Activated T-helper 1 cell treated with anti-CD3 and anti-CD28 coated beads, Interleukin-2, amount 50 U/mL, for 16 hours (primary cell): Measurements from ENCODE around the gene LAMC3.

Source experiments
- DNase-seq, 2 donors: peaks; one replicate each; pipeline ENCODE4 v3.0.0-alpha.2; 2020; ENCODE audit warnings: low read depth in 1 of 2, low spot score in 1 of 2

Gene LAMC3

GRCh38 chr9:131011274-131012022, 2.5 kb downstream of the LAMC3 start:
- DNase-seq: no peak

- DNase-seq: no peak
Observed at GRCh38 chr9:131012023-131012334, 3.0 kb downstream of the LAMC3 start.

- no peak for DNase-seq
Observed at GRCh38 chr9:131012396-131012917, 3.5 kb downstream of the LAMC3 start.

GRCh38 chr9:131013015-131013755, 4.2 kb downstream of the LAMC3 start:
- no peak for DNase-seq

GRCh38 chr9:131013771-131014676, 5.0 kb downstream of the LAMC3 start:
- no peak for DNase-seq

- DNase-seq: no peak
Observed at GRCh38 chr9:131015112-131015511, 6.1 kb downstream of the LAMC3 start.

GRCh38 chr9:131015876-131016397, 7.0 kb downstream of the LAMC3 start:
- no peak for DNase-seq

- no peak for DNase-seq
Observed at GRCh38 chr9:131017067-131017466, 8.1 kb downstream of the LAMC3 start.

- no peak for DNase-seq
Observed at GRCh38 chr9:131018621-131019020, 9.6 kb downstream of the LAMC3 start.

GRCh38 chr9:131019388-131020239, 10.6 kb downstream of the LAMC3 start:
- no peak for DNase-seq

- no peak for DNase-seq
Observed at GRCh38 chr9:131020388-131020787, 11.4 kb downstream of the LAMC3 start.

GRCh38 chr9:131020862-131021261, 11.9 kb downstream of the LAMC3 start:
- no peak for DNase-seq

GRCh38 chr9:131021785-131022184, 12.8 kb downstream of the LAMC3 start:
- no peak for DNase-seq

- DNase-seq: no peak
Observed at GRCh38 chr9:131024978-131025868, 16.2 kb downstream of the LAMC3 start.

GRCh38 chr9:131025953-131026858, 17.2 kb downstream of the LAMC3 start:
- no peak for DNase-seq

GRCh38 chr9:131027048-131027871, 18.3 kb downstream of the LAMC3 start:
- no peak for DNase-seq

- DNase-seq: no peak
Observed at GRCh38 chr9:131027872-131028179, 18.9 kb downstream of the LAMC3 start.
